ENCODE results near the gene NR2F2. TPM values are rescaled to one million over a fixed set of nuclear protein-coding genes. Genes with fewer than 3 reads are reported as not detected.

NR2F2 gene
- total RNA-seq, 6 experiments from 2014 or later, result 11.6 to 30.0 (median 20.7) TPM

- 40% methylated on average over 6 of the region's 6 CpGs for WGBS (ENCODE audit: insufficient coverage, low coverage, low lambda C conversion rate, missing lambda C conversion rate)
- H3K9me3 ChIP-seq, result no peaks in the 10 kb centered on the region
- TF ChIP-seq CTCF (IDR thresholded peaks at IDR 0.05), result no peak
- TF ChIP-seq POLR2A (IDR thresholded peaks at IDR 0.05), result no peak
- peak overlapping the region; percentile 51 to 70 (median 51) for H3K4me3 ChIP-seq
- DNase-seq (no peak), ATAC-seq (no peak)
- H3K4me1 ChIP-seq, result peaks cover 0 to 44% (median 5%) of the 10 kb centered on the region in 4 donors
- H3K27ac ChIP-seq, result peak overlapping the region; percentile 84 to 88 (median 86)
- H3K36me3 ChIP-seq, result no peaks in the 10 kb centered on the region
- H3K27me3 ChIP-seq, result no peaks in the 10 kb centered on the region
- intact Hi-C loops (cut with DNase I), result no loop called here
Observed at GRCh38 chr15:96324940-96325540, 5.5 kb upstream of the NR2F2 start.

- 20% methylated on average over 17 of the region's 17 CpGs for WGBS (ENCODE audit: insufficient coverage, low coverage, low lambda C conversion rate, missing lambda C conversion rate)
- DNase-seq (no peak), ATAC-seq (no peak)
- H3K27me3 ChIP-seq, result no peaks in the 10 kb centered on the region
- H3K27ac ChIP-seq, result peak overlapping the region; percentile 84 to 88 (median 86)
- intact Hi-C loops (cut with DNase I), result no loop called here
- no peaks in the 10 kb centered on the region for H3K9me3 ChIP-seq
- no peaks in the 10 kb centered on the region for H3K36me3 ChIP-seq
- peaks cover 0 to 44% (median 4%) of the 10 kb centered on the region in 4 donors for H3K4me1 ChIP-seq
- TF ChIP-seq CTCF (IDR thresholded peaks at IDR 0.05) (no peak), POLR2A (IDR thresholded peaks at IDR 0.05) (no peak)
- H3K4me3 ChIP-seq, result peak overlapping the region; percentile 51 to 70 (median 51)
Observed at GRCh38 chr15:96325541-96326327, 4.8 kb upstream of the NR2F2 start.

- WGBS (ENCODE audit: insufficient coverage, low coverage, low lambda C conversion rate, missing lambda C conversion rate), result under 1% methylated on average over 28 of the region's 36 CpGs
- TF ChIP-seq CTCF (IDR thresholded peaks at IDR 0.05), result no peak
- no peak for TF ChIP-seq POLR2A (IDR thresholded peaks at IDR 0.05)
- Histone ChIP-seq H3K36me3 (no peaks in the 10 kb centered on the region), H3K27me3 (no peaks in the 10 kb centered on the region), H3K27ac (peak overlapping the region; percentile 84 to 88 (median 86)), H3K9me3 (no peaks in the 10 kb centered on the region), H3K4me1 (peaks cover 0 to 44% (median 3%) of the 10 kb centered on the region in 4 donors), H3K4me3 (peak overlapping the region; percentile 51 to 70 (median 51))
- ATAC-seq (peak; percentile 19 to 54 (median 36)), DNase-seq (peak; percentile 66 to 79 (median 74))
- intact Hi-C loops (cut with DNase I), result no loop called here
Observed at GRCh38 chr15:96326328-96327154, 4.0 kb upstream of the NR2F2 start.

GRCh38 chr15:96327155-96327741 is 3.3 kb upstream of the NR2F2 start:
- intact Hi-C loops (cut with DNase I), result no loop called here
- peak; percentile 55 to 70 (median 62) for ATAC-seq
- H3K27ac ChIP-seq, result peak overlapping the region; percentile 84 to 88 (median 86)
- peaks cover 0 to under 1% (median 0%) of the 10 kb centered on the region in 4 donors for H3K36me3 ChIP-seq
- peak overlapping the region; percentile 51 to 70 (median 51) for H3K4me3 ChIP-seq
- no peaks in the 10 kb centered on the region for H3K27me3 ChIP-seq
- 1% methylated on average over 14 of the region's 14 CpGs for WGBS (ENCODE audit: insufficient coverage, low coverage, low lambda C conversion rate, missing lambda C conversion rate)
- H3K4me1 ChIP-seq, result peaks cover 0 to 44% (median 3%) of the 10 kb centered on the region in 4 donors
- DNase-seq, result no peak
- TF ChIP-seq POLR2A (IDR thresholded peaks at IDR 0.05) (no peak), CTCF (IDR thresholded peaks at IDR 0.05) (peak; percentile 73 to 83 (median 76))
- no peaks in the 10 kb centered on the region for H3K9me3 ChIP-seq

All from right lobe of liver (tissue), 6 donors.